GM19025 (cell line): Measurements from ENCODE around the gene MLLT6.

Source experiments
- ATAC-seq: cut with Tn5 transposase; IDR thresholded peaks from one replicate; pipeline ENCODE4 v1.9.1; 2021; ENCODE audit warnings: mild to moderate bottlenecking, low read depth, moderate library complexity; ENCODE audit not compliant: unreplicated experiment

MLLT6 gene

DNA sequence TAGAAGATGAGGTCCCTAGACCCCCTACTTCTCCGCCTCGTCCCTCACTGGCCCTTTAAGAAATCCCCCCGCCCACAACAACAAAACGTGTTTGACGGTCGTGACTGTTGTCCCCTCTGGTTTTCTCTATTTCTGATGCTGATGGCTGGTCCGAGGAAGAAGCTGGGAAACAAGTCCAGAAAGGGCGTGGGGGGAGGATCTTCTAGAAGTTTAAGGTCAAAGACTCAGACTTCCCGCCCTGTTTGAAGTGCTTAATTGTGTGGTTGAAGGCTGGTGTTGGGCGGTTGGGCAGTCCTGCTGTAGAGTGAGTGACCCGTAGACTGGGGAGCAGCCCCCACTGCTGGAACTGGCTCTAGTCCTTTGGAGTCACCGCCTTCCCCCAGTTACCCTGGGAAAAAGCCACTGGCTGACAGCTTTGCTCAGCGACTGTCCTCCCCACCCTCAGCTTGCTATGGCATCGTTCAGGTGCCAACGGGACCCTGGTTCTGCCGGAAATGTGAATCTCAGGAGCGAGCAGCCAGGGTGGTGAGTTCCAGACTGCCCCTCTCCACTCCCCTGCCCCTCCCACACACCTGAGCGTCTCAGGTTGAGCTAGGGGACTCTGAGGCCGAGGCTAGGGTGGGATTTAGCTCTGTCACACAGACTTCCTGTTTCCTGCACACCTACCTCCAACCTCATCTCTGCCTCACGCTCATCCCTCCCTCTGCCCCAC is 1.6 kb downstream of the MLLT6 start:
- no peak for ATAC-seq

DNA sequence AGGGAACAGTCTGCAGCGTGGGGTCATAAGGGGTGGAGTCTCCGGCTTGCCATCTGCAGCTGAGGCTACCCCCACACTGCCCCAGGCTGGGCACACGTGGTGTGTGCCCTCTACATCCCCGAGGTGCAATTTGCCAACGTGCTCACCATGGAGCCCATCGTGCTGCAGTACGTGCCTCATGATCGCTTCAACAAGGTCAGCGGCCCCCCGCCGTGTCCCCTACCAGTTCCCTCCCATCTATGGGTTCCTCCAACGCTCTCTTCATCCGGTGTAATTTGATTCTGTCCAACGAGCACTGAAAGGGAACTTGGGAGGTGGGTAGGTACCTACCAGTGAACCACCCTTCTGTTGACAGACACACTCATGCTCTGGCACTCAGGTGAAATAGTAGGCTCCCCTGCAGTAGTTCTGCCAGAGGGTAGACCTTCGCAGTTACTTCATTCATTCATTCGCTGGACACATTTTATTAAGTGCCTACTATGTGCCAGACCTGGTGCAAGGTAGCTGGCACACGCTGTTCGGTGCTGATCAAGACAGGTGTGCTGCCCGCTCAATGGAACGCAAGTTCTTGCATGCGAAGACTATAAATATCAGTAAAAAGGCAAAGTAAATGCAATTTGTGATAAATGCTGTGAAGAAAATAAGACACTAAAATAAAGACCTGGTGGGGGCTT is 2.7 kb downstream of the MLLT6 start:
- no peak for ATAC-seq

DNA sequence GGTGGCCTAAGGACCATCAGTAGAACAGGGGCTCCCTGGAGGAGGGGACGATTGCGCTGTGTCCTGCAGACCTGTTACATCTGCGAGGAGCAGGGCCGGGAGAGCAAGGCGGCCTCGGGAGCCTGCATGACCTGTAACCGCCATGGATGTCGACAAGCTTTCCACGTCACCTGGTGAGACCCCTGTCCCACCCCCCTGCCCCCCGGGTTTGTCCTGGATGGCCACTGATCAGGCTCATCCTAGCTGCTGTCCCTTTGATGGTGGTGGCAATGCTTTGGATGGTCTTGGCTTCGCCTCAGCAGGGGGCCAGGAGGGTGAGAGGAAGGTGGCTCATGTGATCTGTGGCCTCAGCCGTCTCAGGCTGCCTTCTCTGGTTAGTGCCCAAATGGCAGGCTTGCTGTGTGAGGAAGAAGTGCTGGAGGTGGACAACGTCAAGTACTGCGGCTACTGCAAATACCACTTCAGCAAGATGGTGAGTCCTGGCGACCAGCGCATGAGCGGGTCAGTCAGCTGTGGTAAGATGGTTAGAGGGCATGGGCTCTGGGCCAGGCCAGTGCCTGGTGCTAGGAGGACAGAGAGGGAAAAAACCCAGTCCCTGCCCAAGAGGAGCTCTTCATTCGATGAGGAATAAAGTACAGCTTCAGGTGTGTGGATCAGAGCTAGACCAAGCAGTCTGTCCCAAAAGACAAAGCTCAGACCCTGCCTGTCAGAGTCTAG is 4.2 kb downstream of the MLLT6 start:
- ATAC-seq, result no peak

DNA sequence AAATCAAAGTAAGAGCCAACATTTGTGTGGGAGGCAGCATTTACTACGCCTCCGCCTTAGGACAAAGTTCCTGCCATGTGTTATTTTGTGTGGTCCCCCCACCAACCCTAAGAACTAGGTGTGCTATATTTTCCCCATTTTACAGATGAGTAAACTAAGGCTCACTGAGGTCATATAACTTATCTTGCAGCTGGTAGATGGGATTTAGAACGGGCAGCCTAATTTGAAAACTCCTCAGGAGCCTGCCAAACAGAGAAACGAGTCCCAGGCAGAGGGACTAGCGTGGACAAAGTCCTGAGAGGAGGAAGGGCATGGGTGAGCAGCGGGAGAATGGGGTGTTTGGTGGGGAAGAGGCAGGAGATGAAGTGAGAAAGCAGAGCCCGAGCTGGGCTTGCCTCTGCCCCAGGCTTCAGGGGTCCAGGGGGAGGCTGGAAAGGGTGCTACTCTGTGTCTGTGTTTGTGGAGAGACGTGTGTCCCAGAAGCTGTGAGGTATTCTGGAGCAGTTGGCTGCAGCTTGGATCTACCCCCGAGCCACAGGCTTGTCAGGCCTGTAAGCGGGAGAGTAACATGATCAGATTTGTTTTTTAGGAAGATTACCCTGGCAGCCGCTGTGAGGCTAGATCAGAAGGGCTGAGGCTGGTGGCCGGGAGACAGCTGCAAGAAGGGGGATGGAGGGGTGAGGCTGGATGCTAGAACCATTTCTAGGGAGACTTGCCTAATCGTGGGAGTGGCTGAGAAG is 5.0 kb downstream of the MLLT6 start:
- no peak for ATAC-seq

DNA sequence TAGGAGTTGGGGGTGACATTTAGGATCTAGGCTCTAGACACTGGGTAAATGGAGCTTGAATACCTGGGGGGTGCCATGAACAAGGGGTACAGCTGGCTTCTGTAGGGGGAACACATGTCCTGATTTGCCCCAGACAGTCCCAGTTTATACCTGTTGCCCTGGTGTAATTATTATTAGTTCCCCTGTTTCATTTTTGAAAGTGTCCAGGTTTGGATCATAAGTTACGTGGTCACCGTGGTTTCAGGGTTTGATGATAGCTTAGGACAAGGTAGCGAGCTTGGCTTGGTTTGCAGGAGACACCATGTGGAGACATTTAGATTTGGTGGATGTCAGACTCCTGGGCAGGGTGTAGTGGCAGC is 5.5 kb downstream of the MLLT6 start:
- ATAC-seq, result no peak

DNA sequence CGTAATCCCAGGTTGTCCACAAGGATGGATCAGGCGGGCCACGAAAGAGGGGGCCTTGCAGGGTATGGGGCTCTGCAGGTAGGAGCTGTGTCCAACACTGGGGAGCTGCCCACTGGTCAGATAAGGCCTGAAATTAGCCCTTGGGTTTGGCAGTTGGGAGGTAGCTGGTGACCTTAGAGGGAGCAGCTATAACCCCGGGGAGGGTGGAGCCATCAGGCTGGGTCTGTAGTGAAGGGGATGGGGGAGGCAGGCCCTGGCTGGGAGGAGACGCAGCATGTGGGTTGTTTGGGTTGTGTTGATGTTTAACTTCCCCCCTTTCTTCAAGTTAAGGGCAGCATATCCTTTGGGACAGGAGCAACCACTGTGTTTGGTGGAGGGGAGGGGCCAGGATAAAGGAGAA is 5.9 kb downstream of the MLLT6 start:
- no peak for ATAC-seq

DNA sequence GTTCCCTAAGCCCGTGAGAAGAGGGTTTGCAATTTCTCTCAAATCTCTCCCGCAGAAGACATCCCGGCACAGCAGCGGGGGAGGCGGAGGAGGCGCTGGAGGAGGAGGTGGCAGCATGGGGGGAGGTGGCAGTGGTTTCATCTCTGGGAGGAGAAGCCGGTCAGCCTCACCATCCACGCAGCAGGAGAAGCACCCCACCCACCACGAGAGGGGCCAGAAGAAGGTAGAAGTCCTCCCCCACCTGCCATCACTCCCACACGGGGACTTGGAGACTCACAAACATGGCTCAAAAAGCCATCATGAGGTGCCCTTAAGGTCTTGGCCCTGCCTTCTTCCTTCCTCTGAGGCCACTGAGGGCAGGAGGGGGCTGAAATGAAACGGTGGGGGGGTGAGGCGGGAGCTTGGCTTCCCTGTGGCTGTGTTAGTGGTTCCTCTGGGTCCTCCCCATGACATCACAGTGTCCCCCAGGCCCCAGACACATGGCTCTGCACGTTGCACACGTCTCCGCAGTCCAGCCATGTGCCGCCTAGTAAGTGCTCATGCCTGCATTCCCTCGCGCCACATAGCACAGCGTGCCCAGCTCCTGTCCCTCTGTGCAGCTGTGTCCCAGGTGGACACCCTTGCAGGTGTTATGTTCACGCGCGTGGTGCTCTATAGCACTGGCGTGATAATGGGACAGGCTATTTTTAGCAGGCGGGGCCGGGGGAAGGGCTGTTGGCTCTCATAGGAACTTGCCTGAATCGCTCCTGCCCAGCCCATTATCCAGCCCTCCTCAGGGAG is 6.9 kb downstream of the MLLT6 start:
- ATAC-seq, result no peak

DNA sequence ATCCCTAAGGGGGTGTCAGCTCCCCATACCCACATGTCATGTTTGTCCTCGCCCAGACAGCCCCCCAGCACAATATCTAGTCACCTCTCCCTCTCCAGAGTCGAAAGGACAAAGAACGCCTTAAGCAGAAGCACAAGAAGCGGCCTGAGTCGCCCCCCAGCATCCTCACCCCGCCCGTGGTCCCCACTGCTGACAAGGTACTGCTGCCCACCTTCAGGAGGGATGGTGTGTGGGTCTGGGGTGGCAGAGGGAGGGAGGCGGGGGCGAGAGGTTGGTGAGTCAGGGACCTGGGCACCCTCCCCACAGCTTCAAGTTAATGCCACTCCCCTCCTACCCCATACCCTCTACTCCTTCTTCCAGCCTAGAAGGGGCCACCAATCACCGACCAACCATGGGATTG is 7.5 kb downstream of the MLLT6 start:
- ATAC-seq, result no peak

DNA sequence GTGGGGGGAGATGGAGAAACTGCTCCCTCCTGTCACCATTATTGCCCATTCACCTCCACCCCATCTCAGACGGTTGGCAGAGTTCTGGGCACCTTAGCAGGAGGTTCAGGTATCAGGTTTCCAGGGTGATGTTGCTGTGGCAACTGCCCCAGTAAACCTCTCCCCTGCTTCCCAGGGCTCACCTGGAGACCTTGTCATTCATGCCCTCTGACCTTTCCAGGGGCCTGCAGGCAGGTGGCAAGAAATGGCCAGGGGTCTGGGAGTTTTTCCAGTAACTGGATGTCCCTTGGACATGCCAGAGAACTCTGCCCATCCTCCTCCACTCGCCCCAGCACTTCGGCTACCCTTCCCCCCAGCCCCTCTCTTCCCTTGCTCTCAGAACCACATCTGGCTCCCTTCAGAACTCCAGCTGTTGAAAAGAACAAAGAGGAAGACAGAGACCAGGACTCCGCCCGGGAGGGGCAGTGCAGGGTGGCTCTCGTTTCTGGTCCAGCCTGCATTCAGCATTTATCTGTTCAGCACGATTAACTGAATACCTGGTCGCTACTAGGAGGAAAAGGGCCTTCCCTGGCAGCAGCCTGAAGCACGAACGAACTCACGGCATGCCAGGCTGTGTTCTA is 8.5 kb downstream of the MLLT6 start:
- no peak for ATAC-seq

DNA sequence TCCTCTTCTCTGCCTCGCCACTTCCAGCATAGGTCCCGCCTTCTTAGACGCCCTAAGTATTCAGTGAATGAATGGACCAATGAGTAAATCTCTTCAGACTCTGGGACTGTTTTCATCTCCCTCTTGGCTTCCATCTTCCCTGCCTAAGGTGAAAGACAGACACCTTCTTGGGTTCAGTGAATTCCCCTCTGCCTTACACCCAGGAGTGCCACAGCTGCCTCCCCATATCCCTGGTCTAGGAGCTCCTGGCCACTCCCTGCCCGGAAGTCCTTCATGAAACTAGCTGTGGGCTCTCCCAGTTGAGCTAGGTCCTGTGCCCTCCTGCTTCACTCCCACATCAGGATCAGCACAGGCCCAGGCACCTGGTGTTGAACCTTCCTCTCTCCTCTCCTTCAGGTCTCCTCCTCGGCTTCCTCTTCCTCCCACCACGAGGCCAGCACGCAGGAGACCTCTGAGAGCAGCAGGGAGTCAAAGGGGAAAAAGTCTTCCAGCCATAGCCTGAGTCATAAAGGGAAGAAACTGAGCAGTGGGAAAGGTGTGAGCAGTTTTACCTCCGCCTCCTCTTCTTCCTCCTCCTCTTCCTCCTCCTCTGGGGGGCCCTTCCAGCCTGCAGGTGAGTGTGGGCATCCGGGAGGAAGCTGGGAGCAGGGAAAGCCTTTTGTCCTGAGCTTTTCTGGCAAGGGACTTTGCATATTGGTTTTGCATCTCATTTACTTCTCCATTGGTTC is 10.3 kb downstream of the MLLT6 start:
- no peak for ATAC-seq

DNA sequence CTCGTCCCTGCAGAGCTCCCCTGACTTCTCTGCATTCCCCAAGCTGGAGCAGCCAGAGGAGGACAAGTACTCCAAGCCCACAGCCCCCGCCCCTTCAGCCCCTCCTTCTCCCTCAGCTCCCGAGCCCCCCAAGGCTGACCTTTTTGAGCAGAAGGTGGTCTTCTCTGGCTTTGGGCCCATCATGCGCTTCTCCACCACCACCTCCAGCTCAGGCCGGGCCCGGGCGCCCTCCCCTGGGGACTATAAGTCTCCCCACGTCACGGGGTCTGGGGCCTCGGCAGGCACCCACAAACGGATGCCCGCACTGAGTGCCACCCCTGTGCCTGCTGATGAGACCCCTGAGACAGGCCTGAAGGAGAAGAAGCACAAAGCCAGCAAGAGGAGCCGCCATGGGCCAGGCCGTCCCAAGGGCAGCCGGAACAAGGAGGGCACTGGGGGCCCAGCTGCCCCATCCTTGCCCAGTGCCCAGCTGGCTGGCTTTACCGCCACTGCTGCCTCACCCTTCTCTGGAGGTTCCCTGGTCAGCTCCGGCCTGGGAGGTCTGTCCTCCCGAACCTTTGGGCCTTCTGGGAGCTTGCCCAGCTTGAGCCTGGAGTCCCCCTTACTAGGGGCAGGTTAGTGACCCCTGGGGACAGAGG is 11.4 kb downstream of the MLLT6 start:
- ATAC-seq, result no peak

DNA sequence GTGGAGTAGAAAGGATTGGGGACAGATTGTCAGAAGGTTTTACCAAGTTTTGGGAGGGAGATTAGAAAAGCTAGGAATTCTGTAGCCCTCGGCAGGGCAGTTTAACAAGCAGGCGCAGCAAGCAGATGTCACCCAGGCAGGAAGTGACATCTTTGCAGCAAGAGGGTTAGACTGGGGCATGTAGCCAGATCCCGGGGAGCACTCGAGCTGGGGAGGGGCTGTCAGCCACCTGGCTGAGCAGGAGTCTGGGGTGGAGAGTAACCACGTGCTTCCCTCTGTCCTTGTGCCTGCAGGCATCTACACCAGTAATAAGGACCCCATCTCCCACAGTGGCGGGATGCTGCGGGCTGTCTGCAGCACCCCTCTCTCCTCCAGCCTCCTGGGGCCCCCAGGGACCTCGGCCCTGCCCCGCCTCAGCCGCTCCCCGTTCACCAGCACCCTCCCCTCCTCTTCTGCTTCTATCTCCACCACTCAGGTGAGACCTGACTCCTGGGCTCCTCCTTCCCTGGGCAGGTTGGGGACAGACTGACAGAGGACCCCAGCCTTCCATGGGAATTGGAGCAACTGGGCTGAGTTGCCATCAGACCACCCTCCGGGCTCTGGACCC is 12.2 kb downstream of the MLLT6 start:
- no peak for ATAC-seq

DNA sequence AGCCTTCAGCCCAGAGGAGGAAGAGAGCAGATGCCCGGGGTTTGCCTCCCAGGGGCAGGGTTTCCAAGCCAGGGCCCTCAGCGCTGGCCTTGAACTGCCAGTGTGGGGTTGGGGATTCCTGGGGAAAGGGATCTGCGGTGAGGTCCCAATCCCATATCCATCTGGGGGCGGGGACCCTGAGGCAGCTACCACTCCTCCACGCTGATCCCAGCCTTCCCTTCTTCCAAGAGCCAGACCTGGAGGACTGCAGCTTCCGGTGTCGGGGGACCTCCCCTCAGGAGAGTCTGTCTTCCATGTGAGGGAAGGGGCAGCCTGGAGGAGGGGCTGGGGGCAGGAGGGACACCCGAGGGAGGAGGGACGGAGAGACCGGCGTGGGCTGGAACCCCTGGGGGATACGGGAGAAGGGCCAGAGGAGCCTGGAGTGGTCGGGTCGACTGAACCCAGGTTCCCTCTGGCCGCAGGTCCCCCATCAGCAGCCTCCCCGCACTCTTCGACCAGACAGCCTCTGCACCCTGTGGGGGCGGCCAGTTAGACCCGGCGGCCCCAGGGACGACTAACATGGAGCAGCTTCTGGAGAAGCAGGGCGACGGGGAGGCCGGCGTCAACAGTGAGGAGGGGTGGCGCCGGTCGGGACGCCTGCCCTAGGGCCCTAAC is 14.3 kb downstream of the MLLT6 start:
- ATAC-seq, result no peak

DNA sequence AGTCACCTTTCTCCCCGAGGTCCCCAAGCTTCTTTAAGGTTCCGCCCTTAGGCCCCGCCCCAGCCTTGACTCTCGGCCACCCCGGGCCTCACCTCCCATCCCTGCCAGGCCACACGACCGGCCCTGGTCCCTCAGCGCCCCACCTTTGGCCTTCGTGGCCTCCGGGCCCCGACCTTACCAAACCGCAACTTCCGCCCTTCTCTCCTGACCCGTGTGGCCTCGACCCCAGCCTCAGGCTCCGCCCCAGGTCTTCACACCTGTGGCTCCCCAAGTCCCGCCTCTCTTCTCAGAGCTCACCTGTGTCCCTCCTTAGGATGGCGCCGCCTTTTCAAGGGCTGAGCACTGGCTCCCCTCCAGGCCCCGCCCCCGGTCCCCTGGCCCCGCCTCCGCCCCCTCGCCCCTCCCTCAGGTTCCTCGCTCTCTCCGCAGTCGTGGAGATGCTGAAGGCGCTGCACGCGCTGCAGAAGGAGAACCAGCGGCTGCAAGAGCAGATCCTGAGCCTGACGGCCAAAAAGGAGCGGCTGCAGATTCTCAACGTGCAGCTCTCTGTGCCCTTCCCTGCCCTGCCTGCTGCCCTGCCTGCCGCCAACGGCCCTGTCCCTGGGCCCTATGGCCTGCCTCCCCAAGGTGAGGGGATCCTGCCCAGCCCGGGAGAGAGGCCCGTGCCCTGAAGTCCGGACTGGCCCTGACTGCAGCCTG is 15.0 kb downstream of the MLLT6 start:
- ATAC-seq, result no peak

DNA sequence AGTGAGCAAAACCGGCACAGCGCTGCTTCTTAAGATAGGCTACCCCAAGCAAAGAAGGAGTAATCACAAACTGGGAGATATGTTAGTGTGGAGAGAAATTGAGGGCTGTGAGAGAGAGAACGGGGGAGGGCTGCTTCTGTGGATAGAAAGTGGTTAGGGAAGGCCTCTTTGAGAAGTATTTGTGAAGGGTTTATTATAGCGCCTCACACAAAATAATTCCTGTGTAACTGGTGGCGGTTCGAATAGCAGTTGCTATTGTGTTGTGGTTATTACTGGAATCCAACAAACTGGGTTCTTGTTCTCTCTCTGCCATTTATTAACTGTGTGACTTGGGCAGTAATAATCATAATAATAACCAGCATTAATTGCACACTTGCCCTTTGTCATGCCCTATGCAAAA is 15.9 kb downstream of the MLLT6 start:
- ATAC-seq, result no peak

DNA sequence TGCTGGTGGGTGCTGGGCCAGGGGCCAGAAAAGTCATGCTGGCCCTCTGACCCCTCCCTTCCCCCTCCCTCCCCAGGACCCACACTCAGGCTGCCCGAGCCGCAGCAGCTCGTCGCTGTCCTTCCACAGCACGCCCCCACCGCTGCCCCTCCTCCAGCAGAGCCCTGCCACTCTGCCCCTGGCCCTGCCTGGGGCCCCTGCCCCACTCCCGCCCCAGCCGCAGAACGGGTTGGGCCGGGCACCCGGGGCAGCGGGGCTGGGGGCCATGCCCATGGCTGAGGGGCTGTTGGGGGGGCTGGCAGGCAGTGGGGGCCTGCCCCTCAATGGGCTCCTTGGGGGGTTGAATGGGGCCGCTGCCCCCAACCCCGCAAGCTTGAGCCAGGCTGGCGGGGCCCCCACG is 16.7 kb downstream of the MLLT6 start:
- ATAC-seq, result no peak

DNA sequence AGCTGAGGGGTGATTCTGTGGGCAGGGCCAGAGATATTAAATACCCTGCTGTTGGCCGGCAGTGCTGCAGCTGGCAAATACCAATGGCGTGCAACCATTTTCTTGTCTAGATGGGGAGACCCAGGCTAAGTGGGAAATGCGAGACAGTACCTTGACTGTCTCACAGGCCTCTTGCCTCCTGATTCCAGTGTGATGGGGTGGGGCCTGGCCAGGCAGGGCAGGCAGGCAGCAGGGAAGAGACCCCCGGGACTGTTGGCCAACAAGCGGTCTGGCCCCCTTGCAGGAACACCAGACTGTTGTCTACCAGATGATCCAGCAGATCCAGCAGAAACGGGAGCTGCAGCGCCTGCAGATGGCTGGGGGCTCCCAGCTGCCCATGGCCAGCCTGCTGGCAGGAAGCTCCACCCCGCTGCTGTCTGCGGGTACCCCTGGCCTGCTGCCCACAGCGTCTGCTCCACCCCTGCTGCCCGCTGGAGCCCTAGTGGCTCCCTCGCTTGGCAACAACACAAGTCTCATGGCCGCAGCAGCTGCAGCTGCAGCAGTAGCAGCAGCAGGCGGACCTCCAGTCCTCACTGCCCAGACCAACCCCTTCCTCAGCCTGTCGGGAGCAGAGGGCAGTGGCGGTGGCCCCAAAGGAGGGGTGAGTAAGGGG is 19.4 kb downstream of the MLLT6 start:
- no peak for ATAC-seq
